Stomach (tissue), 9 donors: Measurements from ENCODE around the gene NRG2. TPM values are rescaled to one million over a fixed set of nuclear protein-coding genes. Genes with fewer than 3 reads are reported as not detected.

Experiments used
- DNase-seq, 2 donors: peaks; one replicate each; pipeline versions ENCODE4 v3.0.0 to v3.0.0-alpha.2; 2013 to 2019
- H3K27ac ChIP-seq, 5 donors: fragments of 200-600 bp in 4 of 5; sonication (generic) in 4 of 5; one replicate each; pipeline ENCODE4 v1.5.1; 2013 to 2019; ENCODE audit warnings: mild to moderate bottlenecking in 1 of 5, moderate library complexity in 1 of 5
- H3K27me3 ChIP-seq, 3 donors: fragments of 200-600 bp; sonication (generic); one replicate each; pipeline ENCODE4 v1.5.1; 2017 to 2019; ENCODE audit warnings: mixed run types in 1 of 3
- H3K36me3 ChIP-seq, 4 donors: fragments of 200-600 bp; sonication (generic); 1 replicate in 3 of 4; 2 replicates in 1 of 4; pipeline ENCODE4 v1.5.1; 2016 to 2019
- H3K4me1 ChIP-seq, 4 donors: fragments of 200-600 bp; sonication (generic); one replicate each; pipeline ENCODE4 v1.5.1; 2016 to 2019
- H3K4me3 ChIP-seq, 4 donors: fragments of 200-600 bp; sonication (generic) in 3 of 4; one replicate each; pipeline ENCODE4 v1.5.1; 2016 to 2019; ENCODE audit warnings: mild to moderate bottlenecking in 1 of 4
- H3K9me3 ChIP-seq, 4 donors: fragments of 200-600 bp; sonication (generic); one replicate each; pipeline ENCODE4 v1.5.1; 2016 to 2019
- EP300 ChIP-seq: sonication (generic); formaldehyde crosslinking; IDR thresholded peaks from one replicate; pipeline ENCODE4 v1.6.1; 2017; ENCODE audit warnings: antibody characterized with exemption
- POLR2A ChIP-seq, 4 donors: fragments of 450-650 bp; IDR thresholded peaks; one replicate each; pipeline ENCODE4 v1.6.1; 2016; ENCODE audit warnings: antibody characterized with exemption in 4 of 4, control low read depth in 2 of 4, mild to moderate bottlenecking in 1 of 4, moderate library complexity in 1 of 4
- POLR2AphosphoS5 ChIP-seq, 3 donors: sonication (generic); formaldehyde crosslinking; IDR thresholded peaks; one replicate each; pipeline ENCODE4 v1.6.1; 2016; ENCODE audit warnings: antibody characterized with exemption in 3 of 3
- WGBS, 5 donors: extraction: QIAGEN DNeasy Blood & Tissue Kit in 3 of 5; methylation state at CpG; one replicate each; pipeline versions ENCODE4 v1.1.5 to v1.1.7; 2013 to 2018; 5-methylcytosine and 5-hydroxymethylcytosine counted together
- intact Hi-C: fragments of 100-400 bp; cut with DNase I; formaldehyde crosslinking; loops from one replicate; pipeline ENCODE4 v1.15.1; 2023; ENCODE audit warnings: low total_unique reads
- polyA plus RNA-seq, 3 donors: library from polyadenylated mRNA; stranded (reverse); fragments of 200-250 nt; gene quantifications; one replicate each; pipeline ENCODE4 v1.2.3, GENCODE V29; 2013
- total RNA-seq, 5 donors: library from RNA; depleted of rRNA; stranded (reverse); fragments of >200 nt; gene quantifications; one replicate each; pipeline versions ENCODE4 v1.1.0 to v1.2.3, GENCODE V29; 2014 to 2016
- TF ChIP-seq, protein P1 (sequence below), 7 experiments: fragments of 450-650 bp in 4 of 7; fragments of 200-600 bp in 3 of 7; sonication (generic) in 3 of 7; IDR thresholded peaks; one replicate each; pipeline ENCODE4 v1.5.1; 2016 to 2019; ENCODE audit warnings: antibody characterized with exemption in 7 of 7, control low read depth in 2 of 7, mild to moderate bottlenecking in 1 of 7
- donor health status: healthy with polysubstance abuse.
- donor health status: Bipolar disorder and iron deficiency.
- donor health status: healthy.

The NRG2 gene
- total and polyA plus RNA-seq, 8 donors: 0.25 to 22.2 (median 1.2) TPM; not detected in 1

DNA sequence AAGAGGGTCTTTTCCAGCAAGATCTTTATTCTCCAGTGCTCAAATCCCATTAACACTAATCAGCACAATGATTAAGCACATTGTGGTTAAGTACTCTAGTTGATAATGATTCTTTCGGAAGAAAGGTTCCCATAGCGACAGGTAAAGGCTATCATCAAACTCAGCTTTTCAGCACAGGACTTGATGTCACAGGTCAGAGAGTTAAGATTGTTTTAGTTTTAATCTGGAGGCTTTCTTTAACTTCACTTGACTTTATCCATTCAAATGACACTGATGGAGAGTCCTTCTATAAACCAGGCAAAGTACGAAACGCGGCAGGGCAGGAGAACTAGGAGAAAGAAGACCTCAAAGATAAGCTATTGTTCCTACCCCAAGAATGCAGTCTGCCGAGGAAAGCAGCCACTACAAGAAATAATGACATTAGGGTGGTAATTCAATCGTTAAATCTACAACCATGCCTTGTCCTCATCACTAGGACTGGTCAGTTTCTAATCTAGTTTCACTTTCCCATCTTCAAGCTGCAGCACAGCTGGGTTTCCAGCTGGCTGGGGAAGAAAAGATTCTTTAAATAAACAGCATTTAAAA is 4.6 kb downstream of the NRG2 start:
- Histone ChIP-seq H3K4me1 (peaks cover 26 to 62% (median 40%) of the 10 kb centered on the region in 4 donors), H3K27ac (peak overlapping the region in 4 of 5 donors; percentile 47 to 79 (median 58)), H3K27me3 (peaks cover 0 to 28% (median 17%) of the 10 kb centered on the region in 3 donors), H3K9me3 (peaks cover 0 to 6% (median 0%) of the 10 kb centered on the region in 4 donors), H3K4me3 (peak overlapping the region; percentile 37 to 46 (median 40)), H3K36me3 (no peaks in the 10 kb centered on the region)
- DNase-seq: peak in 1 of 2 donors; percentile 50
- TF ChIP-seq EP300 (no peak), POLR2A (IDR thresholded peaks at IDR 0.05) (no peak), POLR2AphosphoS5 (IDR thresholded peaks at IDR 0.05) (no peak)
- TF ChIP-seq, protein P1, sequence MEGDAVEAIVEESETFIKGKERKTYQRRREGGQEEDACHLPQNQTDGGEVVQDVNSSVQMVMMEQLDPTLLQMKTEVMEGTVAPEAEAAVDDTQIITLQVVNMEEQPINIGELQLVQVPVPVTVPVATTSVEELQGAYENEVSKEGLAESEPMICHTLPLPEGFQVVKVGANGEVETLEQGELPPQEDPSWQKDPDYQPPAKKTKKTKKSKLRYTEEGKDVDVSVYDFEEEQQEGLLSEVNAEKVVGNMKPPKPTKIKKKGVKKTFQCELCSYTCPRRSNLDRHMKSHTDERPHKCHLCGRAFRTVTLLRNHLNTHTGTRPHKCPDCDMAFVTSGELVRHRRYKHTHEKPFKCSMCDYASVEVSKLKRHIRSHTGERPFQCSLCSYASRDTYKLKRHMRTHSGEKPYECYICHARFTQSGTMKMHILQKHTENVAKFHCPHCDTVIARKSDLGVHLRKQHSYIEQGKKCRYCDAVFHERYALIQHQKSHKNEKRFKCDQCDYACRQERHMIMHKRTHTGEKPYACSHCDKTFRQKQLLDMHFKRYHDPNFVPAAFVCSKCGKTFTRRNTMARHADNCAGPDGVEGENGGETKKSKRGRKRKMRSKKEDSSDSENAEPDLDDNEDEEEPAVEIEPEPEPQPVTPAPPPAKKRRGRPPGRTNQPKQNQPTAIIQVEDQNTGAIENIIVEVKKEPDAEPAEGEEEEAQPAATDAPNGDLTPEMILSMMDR (IDR thresholded peaks at IDR 0.05): no peak
- intact Hi-C loops: no loop called here
- 5 to 16% (median 10%) methylated on average over 7 of the region's 7 CpGs for whole genome bisulfite sequencing, 5 donors

DNA sequence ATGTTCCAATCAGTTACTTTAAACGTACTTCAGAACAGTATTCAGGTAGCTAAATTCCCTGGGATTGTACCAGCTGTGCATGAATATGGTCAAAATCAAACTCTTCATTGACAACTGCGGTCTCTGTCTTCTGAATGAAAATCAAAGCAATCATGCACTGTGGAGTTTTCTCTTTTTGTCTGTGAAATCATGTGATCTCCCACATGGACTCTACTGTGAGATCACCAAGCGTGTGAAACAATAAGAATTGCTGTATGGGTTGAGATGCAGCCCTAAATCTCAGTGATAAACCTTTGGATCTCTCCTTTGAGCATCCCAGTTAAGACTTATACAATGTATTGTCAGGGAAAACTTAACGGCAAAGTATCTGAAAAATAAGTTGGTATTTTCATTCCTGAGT is 6.1 kb downstream of the NRG2 start:
- H3K4me1 ChIP-seq: peaks cover 12 to 50% (median 25%) of the 10 kb centered on the region in 4 donors
- peaks cover 0 to 13% (median 5%) of the 10 kb centered on the region in 3 donors for H3K27me3 ChIP-seq
- no peak overlapping the region for H3K4me3 ChIP-seq
- no peak for DNase-seq
- TF ChIP-seq EP300: no peak
- TF ChIP-seq POLR2AphosphoS5 (IDR thresholded peaks at IDR 0.05): no peak
- TF ChIP-seq POLR2A (IDR thresholded peaks at IDR 0.05): no peak
- TF ChIP-seq, protein P1 (IDR thresholded peaks at IDR 0.05): no peak
- 75 to 81% (median 77%) methylated on average over 4 of the region's 4 CpGs for WGBS, 5 donors
- intact Hi-C loops: no loop called here
- H3K36me3 ChIP-seq: no peaks in the 10 kb centered on the region
- no peak overlapping the region for H3K27ac ChIP-seq
- H3K9me3 ChIP-seq: peaks cover 0 to 6% (median 0%) of the 10 kb centered on the region in 4 donors

DNA sequence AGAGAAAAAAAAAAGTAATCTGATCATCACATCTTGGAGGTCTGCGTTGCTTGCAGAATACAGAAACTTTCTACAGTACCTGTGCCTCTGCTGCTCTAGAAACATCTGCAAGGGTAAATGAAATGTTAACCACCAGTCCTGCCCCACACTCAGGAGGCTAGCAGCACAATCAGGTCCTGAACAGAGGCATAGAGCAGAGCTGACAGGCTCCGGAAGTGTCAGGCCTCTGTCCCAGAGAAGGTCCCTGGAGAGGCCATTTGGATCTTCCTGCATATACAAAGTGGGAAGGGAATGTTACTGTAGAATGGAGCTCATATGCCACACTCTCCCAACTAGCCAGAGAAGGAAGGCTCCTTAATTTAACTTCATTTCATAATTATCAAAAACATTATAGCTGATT is 7.2 kb downstream of the NRG2 start:
- Histone ChIP-seq H3K4me3 (no peak overlapping the region), H3K4me1 (peaks cover 6 to 44% (median 17%) of the 10 kb centered on the region in 4 donors), H3K36me3 (no peaks in the 10 kb centered on the region), H3K9me3 (peaks cover 0 to 6% (median 0%) of the 10 kb centered on the region in 4 donors), H3K27me3 (peaks cover 0 to 8% (median 0%) of the 10 kb centered on the region in 3 donors), H3K27ac (peak overlapping the region in 1 of 5 donors; percentile 13)
- DNase-seq: no peak
- TF ChIP-seq, protein P1 (IDR thresholded peaks at IDR 0.05): no peak
- no peak for TF ChIP-seq EP300
- TF ChIP-seq POLR2AphosphoS5 (IDR thresholded peaks at IDR 0.05): no peak
- no peak for TF ChIP-seq POLR2A (IDR thresholded peaks at IDR 0.05)
- WGBS, 5 donors: 72 to 86% (median 75%) methylated on average over 2 of the region's 2 CpGs
- intact Hi-C loops: no loop called here

DNA sequence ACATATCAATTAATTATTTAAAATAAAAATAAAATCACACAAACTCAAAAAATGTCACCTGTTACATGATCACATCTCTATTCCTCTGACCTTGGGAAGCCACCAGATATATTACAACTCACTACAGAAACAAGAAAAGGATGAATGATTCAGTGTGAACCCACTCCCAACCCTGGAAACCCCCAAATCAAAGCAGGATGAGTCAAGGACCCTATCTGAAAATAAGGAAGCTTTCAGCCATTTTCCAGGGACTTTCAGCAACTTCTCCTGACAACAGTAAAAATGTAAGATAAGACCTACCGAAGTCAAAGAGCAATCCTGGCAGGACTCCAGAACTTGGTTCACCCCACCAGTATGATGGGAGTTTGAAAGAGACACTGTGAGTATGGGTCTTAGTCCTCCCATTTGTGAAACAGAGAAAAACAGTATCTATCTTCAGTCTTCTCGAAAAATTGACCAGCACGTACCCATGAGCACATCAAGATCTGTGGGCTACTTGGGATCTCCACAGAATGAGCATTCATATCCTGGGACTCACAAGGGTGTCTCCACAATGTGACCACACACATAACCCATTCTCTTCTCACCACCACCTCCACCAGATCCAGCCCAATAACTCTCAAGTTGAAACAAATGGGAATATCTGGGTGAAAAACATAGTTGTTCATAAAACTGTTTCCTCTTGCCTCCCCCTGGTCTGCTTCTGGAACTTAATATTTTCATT is 9.9 kb downstream of the NRG2 start:
- peaks cover 0 to 6% (median 0%) of the 10 kb centered on the region in 4 donors for H3K9me3 ChIP-seq
- no peak for DNase-seq
- H3K36me3 ChIP-seq: no peaks in the 10 kb centered on the region
- WGBS, 5 donors: 75 to 88% (median 78%) methylated on average over 3 of the region's 3 CpGs
- H3K4me1 ChIP-seq: peaks cover 1 to 22% (median 5%) of the 10 kb centered on the region in 4 donors
- TF ChIP-seq EP300 (no peak), POLR2AphosphoS5 (IDR thresholded peaks at IDR 0.05) (no peak)
- TF ChIP-seq, protein P1 (IDR thresholded peaks at IDR 0.05): no peak
- peaks cover 0 to 8% (median 0%) of the 10 kb centered on the region in 3 donors for H3K27me3 ChIP-seq
- no peak overlapping the region for H3K4me3 ChIP-seq
- intact Hi-C loops: no loop called here
- no peak overlapping the region for H3K27ac ChIP-seq
